Activated CD8-positive, alpha-beta memory T cell treated with anti-CD3 and anti-CD28 coated beads, Interleukin-2, amount 50 U/mL, for 1 hour (primary cell): ENCODE data around the gene CXCL16.

Experiments used
- DNase-seq: peaks from one replicate; pipeline ENCODE4 v3.0.0-alpha.2; 2020; ENCODE audit errors: extremely low read depth

The CXCL16 gene

GRCh38 chr17:4751932-4752331 is 12.2 kb upstream of the CXCL16 start:
- DNase-seq = no peak

DNA sequence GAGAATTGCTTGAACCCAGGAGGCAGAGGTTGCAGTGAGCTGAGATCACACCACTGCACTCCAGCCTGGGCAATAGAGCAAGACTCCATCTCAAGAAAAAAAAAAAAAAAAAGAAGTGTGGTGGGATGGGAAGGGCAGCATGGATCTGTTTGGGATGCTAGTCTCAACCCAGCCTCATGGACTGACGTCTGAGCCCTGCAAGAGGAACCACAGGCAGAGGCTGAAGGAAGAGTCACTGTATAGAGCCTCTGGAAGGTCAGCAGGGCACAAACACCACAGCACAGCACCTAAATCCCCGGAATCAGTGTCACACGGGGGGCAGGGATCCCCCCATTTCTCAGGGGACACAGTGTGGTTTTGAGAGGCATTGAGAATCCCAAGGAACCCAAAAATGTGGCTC is 10.9 kb upstream of the CXCL16 start:
- no peak for DNase-seq

DNA sequence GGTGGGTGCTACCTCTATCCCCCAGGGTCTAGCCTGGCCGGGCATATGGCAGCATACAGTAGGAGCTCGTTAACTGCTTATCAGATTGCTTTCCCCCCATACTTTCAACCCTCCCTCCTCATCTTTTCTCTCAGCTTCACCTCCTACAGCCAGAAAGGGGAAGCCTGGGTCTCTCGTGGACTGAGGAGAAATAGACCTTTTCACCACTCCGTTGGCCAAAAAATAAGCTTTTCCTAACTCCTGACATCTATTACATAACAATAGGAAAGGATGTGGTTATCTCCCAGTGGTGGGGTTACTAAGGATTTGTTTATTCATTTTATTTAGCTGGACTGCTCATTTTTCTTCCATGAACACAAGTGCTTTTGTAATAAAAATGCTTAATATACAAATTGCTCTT is 9.0 kb upstream of the CXCL16 start:
- no peak for DNase-seq

DNA sequence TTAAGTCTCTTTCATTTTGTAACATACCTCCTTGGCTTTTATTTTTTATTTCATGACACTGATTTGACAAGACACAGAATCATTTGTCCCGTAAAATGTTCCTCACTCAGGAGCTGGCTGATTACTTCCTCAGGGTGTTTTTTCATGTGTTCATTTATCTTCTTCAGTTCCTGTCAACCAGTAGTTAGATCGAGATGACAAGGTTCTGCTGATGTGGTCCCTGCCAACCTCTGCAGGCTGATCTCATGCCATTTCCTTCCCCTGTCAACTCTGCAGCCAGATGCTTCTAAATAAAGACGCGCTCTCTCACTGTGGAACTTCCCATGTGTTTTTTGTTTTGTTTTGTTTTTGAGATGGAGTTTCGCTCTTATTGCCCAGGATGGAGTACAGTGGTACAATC is 8.1 kb upstream of the CXCL16 start:
- no peak for DNase-seq

GRCh38 chr17:4744999-4745969 is 5.6 kb upstream of the CXCL16 start:
- no peak for DNase-seq

DNA sequence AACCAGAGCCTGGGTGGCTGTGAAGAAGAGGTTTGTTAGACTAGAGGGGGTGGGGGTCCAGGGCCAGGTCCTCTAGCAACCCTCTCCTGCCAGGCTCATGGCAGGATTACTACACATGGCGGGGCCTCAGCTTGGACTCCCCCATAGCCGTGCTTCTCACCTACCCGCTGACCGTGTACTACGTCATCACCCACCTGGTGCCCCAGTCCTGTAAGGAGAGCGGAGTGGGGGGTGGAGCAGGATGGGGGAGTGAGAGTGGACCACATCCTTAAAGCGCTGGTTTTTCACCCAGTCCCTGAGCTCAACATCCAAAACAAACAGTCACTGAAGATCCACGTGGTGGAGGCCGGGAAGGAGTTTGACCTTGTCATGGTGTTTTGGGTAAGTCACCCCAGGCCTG is 4.2 kb upstream of the CXCL16 start:
- DNase-seq = no peak

DNA sequence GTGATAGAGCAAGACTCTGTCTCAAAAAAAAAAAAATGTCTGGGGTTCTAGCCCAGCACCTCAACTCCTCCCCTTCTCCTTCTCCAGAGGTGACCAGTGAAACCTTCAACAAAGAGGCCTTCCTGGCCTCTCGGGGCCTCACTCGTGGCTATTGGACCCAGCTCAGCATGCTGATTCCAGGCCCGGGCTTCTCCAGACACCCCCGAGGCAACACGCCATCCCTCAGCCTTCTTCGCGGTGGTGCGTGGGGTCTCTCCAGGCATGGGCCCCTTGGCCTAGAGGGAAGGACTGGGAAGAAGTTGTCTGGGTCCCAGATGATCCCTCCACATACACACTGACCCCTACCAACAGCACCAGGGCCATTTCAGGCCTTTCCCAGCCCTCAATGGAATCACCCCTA is 3.5 kb upstream of the CXCL16 start:
- DNase-seq = no peak

DNA sequence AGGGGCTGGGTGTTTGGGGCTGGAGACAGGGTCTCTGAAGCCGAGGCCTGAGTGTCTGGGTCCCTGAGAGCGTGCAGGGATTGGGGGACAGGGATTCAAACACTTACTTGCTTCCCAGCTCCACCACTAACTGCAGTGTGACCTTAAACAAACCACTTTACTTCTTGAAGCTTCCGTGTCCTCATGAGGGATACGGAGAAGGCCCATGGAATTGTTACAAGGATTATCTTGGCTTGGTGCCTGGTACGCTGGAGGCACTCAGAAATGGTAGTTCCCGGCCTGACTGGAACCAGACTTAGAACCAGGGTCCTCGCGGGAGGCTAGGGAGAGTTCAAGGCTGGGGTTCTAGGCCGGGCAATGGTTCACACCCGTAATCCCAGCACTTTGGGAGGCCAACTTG is 2.9 kb upstream of the CXCL16 start:
- no peak for DNase-seq

- no peak for DNase-seq
Measured at GRCh38 chr17:4742133-4742532, 2.4 kb upstream of the CXCL16 start.

DNA sequence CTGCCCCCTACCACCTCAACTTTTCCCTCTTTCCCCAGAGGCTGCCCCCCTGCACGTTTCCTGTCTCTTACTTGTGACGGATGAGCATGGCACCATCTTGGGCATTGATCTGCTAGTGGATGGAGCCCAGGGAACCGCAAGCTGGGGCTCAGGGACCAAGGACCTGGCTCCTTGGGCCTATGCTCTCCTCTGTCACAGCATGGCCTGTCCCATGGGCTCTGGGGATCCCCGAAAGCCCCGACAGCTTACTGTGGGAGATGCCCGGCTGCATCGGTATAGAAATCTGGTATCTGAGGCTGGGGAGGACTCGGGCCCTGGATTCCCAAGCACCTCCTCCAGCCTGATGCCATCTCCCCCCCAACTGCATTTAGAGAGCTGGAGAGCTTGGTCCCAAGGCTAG is 1.8 kb upstream of the CXCL16 start:
- no peak for DNase-seq

DNA sequence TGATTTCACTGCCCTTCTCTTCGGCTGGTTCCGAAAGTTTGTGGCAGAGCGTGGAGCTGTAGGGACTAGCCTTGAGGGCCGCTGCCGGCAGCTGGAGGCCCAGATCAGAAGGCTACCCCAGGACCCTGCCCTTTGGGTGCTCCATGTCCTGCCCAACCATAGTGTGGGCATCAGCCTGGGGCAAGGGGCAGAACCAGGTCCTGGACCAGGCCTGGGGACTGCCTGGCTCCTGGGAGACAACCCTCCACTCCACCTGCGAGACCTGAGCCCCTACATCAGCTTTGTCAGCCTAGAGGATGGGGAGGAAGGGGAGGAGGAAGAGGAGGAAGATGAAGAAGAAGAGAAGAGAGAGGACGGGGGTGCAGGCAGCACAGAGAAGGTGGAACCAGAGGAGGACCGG is 856 bp upstream of the CXCL16 start:
- no peak for DNase-seq

- DNase-seq = peak; percentile 28
Measured at GRCh38 chr17:4740025-4740351, 260 bp upstream of the CXCL16 start.

GRCh38 chr17:4738136-4739121 is 1.3 kb downstream of the CXCL16 start:
- DNase-seq = no peak

- DNase-seq = no peak
Measured at GRCh38 chr17:4735876-4736651, 3.7 kb downstream of the CXCL16 start.

- DNase-seq = no peak
Measured at GRCh38 chr17:4734857-4735475, 4.8 kb downstream of the CXCL16 start.

- DNase-seq = no peak
Measured at GRCh38 chr17:4733073-4733531, 6.6 kb downstream of the CXCL16 start.

DNA sequence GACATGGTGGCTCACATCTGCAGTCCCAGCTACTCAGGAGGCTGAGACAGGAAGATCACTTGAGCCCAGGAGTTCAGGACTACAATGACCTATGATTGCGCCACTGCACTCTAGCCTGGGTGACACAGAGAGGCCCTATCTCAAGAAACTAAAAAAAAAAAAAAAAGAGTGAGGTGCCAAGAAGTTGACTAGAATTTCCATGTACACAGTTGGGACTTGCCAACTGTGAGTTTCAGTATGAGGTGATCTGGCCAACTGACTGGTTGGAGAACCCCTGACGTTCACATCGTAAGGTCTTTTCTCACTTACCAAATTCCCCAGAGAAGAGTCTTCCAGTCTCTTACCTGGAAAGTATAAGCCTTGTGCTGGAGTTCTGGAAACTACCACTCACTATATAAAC is 11.6 kb downstream of the CXCL16 start:
- no peak for DNase-seq

- DNase-seq = no peak
Measured at GRCh38 chr17:4725646-4726310, 13.9 kb downstream of the CXCL16 start.

DNA sequence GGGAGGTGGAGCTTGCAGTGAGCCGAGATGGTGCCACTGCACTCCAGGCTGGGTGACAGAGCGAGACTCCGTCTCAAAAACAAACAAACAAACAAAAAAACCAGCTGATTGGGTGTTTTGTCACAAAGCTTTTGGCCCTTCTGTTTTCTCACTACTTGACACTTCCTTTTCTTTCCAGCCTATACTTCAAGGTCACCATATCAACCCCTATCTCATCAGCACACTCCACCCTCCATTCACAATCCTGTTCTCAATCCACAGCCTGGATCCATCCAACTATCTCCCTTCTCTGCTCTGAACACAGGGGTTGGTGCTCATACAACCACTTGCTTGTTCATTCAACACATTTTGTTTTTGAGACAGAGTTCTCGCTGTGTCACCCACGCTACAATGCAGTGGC is 15.1 kb downstream of the CXCL16 start:
- DNase-seq = no peak

DNA sequence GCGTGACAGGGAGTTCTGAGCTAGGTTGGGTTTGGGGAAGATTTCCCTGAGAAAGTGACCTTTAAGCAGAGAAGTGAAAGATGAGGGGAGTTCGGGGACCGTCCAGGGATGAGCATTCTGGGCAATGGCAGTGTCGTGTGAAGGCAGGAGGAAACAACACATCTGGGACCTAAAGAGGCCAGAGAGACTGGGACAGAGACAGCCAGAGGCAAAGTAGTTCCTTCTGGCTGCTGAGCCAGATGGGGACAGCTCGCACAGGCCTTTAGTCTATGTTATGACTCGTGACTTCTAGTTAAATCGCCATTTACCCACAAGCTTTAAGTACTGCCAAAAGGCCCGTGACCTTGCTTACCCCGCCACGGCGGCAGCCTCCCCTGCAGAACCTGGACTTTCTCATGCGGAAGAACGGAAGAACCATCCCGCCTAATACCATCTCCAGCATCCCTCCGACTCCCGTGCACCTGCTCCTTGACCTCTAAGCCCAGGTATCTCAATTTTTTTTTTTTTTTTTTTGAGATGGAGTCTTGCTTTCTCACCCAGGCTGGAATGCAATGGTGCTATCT is 17.0 kb downstream of the CXCL16 start:
- DNase-seq = no peak
